Tibial artery (tissue), 4 donors: ENCODE measurements around the gene ZC3H11A.
"Not testable (repeated sequence)": the region's sequence is repeated elsewhere in the genome, so short reads cannot be mapped to it uniquely, and the experiment has no call there.

Experiments
- DNase-seq, 2 donors: peaks; one replicate each; pipeline ENCODE4 v3.0.0-alpha.2; 2019
- H3K27ac ChIP-seq, 2 donors: fragments of 200-600 bp; sonication (generic) in 1 of 2; 1 replicate in 1 of 2; 2 replicates in 1 of 2; pipeline ENCODE4 v1.5.1; 2018 to 2019; ENCODE audit warnings: mild to moderate bottlenecking in 1 of 2
- H3K27me3 ChIP-seq, 2 donors: fragments of 200-600 bp; sonication (generic) in 1 of 2; one replicate each; pipeline versions ENCODE4 v1.5.1 to v1.6.0; 2016 to 2019
- H3K36me3 ChIP-seq, 3 donors: fragments of 200-600 bp; sonication (generic) in 2 of 3; one replicate each; pipeline ENCODE4 v1.5.1; 2016 to 2019; ENCODE audit warnings: mild to moderate bottlenecking in 2 of 3
- H3K4me1 ChIP-seq, 4 donors: fragments of 200-600 bp; sonication (generic) in 2 of 4; 1 replicate in 3 of 4; 2 replicates in 1 of 4; pipeline ENCODE4 v1.5.1; 2016 to 2019
- H3K4me3 ChIP-seq, 2 donors: fragments of 200-600 bp; sonication (generic) in 1 of 2; 1 replicate in 1 of 2; 2 replicates in 1 of 2; pipeline ENCODE4 v1.5.1; 2018 to 2019; ENCODE audit warnings: mild to moderate bottlenecking in 2 of 2
- H3K9me3 ChIP-seq, 3 donors: fragments of 200-600 bp; sonication (generic) in 1 of 3; one replicate each; pipeline ENCODE4 v1.5.1; 2016 to 2019
- intact Hi-C: fragments of 100-400 bp; cut with DNase I; formaldehyde crosslinking; loops from one replicate; pipeline ENCODE4 v1.15.0; 2023; ENCODE audit warnings: low total_unique reads
- TF ChIP-seq, protein P1 (sequence below), 2 experiments: fragments of 200-600 bp in 1 of 2; fragments of 450-650 bp in 1 of 2; IDR thresholded peaks; one replicate each; pipeline ENCODE4 v1.5.1; 2017 to 2019; ENCODE audit warnings: antibody characterized with exemption in 2 of 2, mild to moderate bottlenecking in 1 of 2, moderate library complexity in 1 of 2

The ZC3H11A gene

DNA sequence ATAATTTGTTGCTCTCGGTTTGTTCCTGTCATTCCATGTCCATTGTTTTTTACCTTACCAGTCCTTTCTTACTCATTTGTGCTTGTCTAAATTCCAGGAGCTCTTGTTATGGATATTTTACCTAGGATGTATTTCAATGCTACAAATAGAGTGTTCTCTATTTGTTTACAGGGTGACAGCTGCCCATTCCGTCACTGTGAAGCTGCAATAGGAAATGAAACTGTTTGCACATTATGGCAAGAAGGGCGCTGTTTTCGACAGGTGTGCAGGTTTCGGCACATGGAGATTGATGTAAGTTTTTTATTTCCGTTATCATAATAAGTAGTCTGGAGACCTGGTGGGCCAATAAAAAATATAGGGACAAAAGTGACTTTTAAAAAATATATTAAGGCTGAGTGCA, 23.0 kb downstream of the ZC3H11A start:
- Histone ChIP-seq H3K4me3 (no peak overlapping the region), H3K4me1 (no peaks in the 10 kb centered on the region), H3K9me3 (no peaks in the 10 kb centered on the region), H3K36me3 (peaks cover 71 to 85% (median 72%) of the 10 kb centered on the region in 3 donors), H3K27ac (no peak overlapping the region), H3K27me3 (no peaks in the 10 kb centered on the region)
- no peak for DNase-seq
- TF ChIP-seq, protein P1, sequence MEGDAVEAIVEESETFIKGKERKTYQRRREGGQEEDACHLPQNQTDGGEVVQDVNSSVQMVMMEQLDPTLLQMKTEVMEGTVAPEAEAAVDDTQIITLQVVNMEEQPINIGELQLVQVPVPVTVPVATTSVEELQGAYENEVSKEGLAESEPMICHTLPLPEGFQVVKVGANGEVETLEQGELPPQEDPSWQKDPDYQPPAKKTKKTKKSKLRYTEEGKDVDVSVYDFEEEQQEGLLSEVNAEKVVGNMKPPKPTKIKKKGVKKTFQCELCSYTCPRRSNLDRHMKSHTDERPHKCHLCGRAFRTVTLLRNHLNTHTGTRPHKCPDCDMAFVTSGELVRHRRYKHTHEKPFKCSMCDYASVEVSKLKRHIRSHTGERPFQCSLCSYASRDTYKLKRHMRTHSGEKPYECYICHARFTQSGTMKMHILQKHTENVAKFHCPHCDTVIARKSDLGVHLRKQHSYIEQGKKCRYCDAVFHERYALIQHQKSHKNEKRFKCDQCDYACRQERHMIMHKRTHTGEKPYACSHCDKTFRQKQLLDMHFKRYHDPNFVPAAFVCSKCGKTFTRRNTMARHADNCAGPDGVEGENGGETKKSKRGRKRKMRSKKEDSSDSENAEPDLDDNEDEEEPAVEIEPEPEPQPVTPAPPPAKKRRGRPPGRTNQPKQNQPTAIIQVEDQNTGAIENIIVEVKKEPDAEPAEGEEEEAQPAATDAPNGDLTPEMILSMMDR (IDR thresholded peaks at IDR 0.05) = no peak
- intact Hi-C loops = no loop called here

DNA sequence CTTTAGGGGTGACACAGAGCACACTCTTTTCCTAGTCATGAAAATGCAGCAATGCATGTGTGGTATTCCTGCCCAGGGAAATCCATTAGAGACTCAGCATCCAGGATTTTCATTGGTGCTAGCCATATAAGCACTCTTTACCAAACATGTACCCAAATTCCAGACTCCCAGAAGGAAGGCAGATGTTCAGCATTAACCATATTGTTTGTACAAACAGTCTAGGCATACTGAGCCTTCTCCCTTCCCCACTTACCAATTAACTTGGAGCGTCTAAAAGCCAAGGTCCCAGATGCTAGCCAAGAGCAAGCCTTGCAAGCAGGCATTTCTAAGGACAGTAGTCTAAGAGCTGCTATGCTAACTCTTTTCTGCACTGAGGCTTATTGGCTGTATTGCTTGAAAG, 27.9 kb downstream of the ZC3H11A start:
- Histone ChIP-seq H3K4me3 (no peak overlapping the region), H3K4me1 (peaks cover 0 to 6% (median 0%) of the 10 kb centered on the region in 4 donors), H3K36me3 (peaks cover 53 to 72% (median 55%) of the 10 kb centered on the region in 3 donors), H3K9me3 (no peaks in the 10 kb centered on the region), H3K27me3 (no peaks in the 10 kb centered on the region), H3K27ac (no peak overlapping the region)
- intact Hi-C loops = no loop called here
- no peak for DNase-seq
- TF ChIP-seq, protein P1 (IDR thresholded peaks at IDR 0.05) = no peak

DNA sequence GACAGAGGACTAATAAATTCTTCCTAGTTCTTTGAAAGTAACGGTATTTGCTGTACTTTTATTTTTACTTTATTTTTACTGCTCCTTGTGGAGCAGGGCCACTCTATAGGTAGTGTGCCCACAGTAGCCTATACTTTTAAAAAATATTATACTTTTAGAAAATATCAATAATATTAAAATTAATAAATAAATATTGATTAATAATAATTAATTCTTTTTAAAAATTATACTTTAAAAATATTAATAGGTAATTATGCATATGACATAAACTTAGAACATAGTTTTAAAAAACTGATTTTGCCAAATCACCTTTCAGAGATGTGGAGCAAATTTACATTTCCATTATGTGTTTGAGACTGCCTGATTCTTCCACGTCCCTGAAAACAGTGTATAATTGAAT, 30.8 kb downstream of the ZC3H11A start:
- Histone ChIP-seq H3K27me3 (no peaks in the 10 kb centered on the region), H3K4me1 (peaks cover 0 to 9% (median 0%) of the 10 kb centered on the region in 4 donors), H3K4me3 (no peak overlapping the region), H3K9me3 (no peaks in the 10 kb centered on the region), H3K36me3 (peaks cover 44 to 72% (median 54%) of the 10 kb centered on the region in 3 donors), H3K27ac (no peak overlapping the region)
- TF ChIP-seq, protein P1 (IDR thresholded peaks at IDR 0.05) = no peak
- intact Hi-C loops = no loop called here
- no peak for DNase-seq

DNA sequence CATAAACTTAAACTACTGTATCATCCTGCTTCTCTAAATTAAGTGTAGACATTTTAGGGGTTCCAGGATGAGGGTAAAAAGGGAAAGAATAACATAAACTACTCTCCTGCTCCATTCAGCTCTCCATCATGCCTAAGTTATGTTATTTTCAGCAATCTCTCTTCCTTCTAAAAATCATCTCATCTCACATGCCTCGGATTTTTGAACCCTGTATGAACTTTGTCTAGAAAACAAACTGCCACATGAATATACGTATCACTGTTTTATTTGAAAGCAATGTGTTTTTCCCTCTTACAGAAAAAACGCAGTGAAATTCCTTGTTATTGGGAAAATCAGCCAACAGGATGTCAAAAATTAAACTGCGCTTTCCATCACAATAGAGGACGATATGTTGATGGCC, 32.6 kb downstream of the ZC3H11A start:
- peaks cover 0 to 9% (median 0%) of the 10 kb centered on the region in 4 donors for H3K4me1 ChIP-seq
- no peaks in the 10 kb centered on the region for H3K27me3 ChIP-seq
- peaks cover 51 to 72% (median 56%) of the 10 kb centered on the region in 3 donors for H3K36me3 ChIP-seq
- no peak overlapping the region for H3K4me3 ChIP-seq
- H3K27ac ChIP-seq = peak overlapping the region in 1 of 2 donors; percentile 21
- no peaks in the 10 kb centered on the region for H3K9me3 ChIP-seq
- TF ChIP-seq, protein P1 (IDR thresholded peaks at IDR 0.05) = no peak
- no peak for DNase-seq
- intact Hi-C loops = no loop called here

DNA sequence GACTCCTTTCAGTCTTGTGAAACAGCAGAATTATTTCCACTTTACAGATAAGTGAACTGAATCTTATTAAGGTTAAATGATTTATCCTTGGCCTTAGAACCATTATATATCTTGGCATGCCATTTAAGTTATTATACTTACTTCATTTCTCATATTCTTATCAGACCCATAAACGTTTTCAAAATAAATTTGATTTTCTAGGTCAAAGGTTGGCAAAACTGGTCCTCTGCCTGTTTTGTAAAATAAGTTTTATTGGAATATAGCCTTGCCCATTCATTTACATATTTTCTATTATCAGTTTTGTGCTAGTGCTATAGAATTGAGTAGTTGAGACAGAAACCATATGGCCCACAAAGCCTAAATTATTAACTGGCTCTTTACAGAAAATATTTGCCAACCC, 33.1 kb downstream of the ZC3H11A start:
- Histone ChIP-seq H3K9me3 (no peaks in the 10 kb centered on the region), H3K4me1 (peaks cover 0 to 9% (median 0%) of the 10 kb centered on the region in 4 donors), H3K27ac (peak overlapping the region in 1 of 2 donors; percentile 21), H3K4me3 (no peak overlapping the region), H3K36me3 (peaks cover 51 to 72% (median 57%) of the 10 kb centered on the region in 3 donors), H3K27me3 (no peaks in the 10 kb centered on the region)
- DNase-seq = no peak
- intact Hi-C loops = no loop called here
- TF ChIP-seq, protein P1 (IDR thresholded peaks at IDR 0.05) = no peak

DNA sequence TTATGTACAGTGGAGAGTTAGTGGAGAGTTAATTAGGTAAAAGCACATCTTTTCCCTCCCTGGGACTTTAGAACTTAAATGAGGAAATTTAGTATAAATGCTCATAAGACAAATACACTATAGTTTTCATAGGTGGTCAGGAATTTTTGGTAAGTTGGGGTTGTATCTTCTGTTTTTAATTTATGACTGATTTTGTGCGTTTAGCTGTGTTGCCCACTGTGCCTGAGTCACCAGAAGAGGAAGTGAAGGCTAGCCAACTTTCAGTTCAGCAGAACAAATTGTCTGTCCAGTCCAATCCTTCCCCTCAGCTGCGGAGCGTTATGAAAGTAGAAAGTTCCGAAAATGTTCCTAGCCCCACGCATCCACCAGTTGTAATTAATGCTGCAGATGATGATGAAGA, 33.8 kb downstream of the ZC3H11A start:
- intact Hi-C loops, H3K27me3 ChIP-seq, DNase-seq, H3K4me1 ChIP-seq, H3K9me3 ChIP-seq, H3K4me3 ChIP-seq: not testable (repeated sequence)
- Histone ChIP-seq H3K27ac (peak overlapping the region in 1 of 2 donors; percentile 21), H3K36me3 (peaks cover 53 to 76% (median 65%) of the 10 kb centered on the region in 3 donors)
